Stomach (tissue), 4 donors: ENCODE measurements around the gene ACOXL.

ENCODE experiments used
- EP300 ChIP-seq: sonication (generic); formaldehyde crosslinking; IDR thresholded peaks from one replicate; pipeline ENCODE4 v1.6.1; 2017; ENCODE audit warnings: antibody characterized with exemption
- POLR2AphosphoS5 ChIP-seq, 3 donors: sonication (generic); formaldehyde crosslinking; IDR thresholded peaks; one replicate each; pipeline ENCODE4 v1.6.1; 2016; ENCODE audit warnings: antibody characterized with exemption in 3 of 3
- TF ChIP-seq, protein P1 (sequence below), 7 experiments: fragments of 450-650 bp in 4 of 7; fragments of 200-600 bp in 3 of 7; sonication (generic) in 3 of 7; IDR thresholded peaks; one replicate each; pipeline ENCODE4 v1.5.1; 2016 to 2019; ENCODE audit warnings: antibody characterized with exemption in 7 of 7, control low read depth in 2 of 7, mild to moderate bottlenecking in 1 of 7

GRCh38 chr2:111134055-111134454, 401.7 kb downstream of the ACOXL start:
- TF ChIP-seq, protein P1, sequence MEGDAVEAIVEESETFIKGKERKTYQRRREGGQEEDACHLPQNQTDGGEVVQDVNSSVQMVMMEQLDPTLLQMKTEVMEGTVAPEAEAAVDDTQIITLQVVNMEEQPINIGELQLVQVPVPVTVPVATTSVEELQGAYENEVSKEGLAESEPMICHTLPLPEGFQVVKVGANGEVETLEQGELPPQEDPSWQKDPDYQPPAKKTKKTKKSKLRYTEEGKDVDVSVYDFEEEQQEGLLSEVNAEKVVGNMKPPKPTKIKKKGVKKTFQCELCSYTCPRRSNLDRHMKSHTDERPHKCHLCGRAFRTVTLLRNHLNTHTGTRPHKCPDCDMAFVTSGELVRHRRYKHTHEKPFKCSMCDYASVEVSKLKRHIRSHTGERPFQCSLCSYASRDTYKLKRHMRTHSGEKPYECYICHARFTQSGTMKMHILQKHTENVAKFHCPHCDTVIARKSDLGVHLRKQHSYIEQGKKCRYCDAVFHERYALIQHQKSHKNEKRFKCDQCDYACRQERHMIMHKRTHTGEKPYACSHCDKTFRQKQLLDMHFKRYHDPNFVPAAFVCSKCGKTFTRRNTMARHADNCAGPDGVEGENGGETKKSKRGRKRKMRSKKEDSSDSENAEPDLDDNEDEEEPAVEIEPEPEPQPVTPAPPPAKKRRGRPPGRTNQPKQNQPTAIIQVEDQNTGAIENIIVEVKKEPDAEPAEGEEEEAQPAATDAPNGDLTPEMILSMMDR (IDR thresholded peaks at IDR 0.05) = peak in 1 of 7 experiments; percentile 38
- TF ChIP-seq POLR2AphosphoS5 (IDR thresholded peaks at IDR 0.05) (no peak), EP300 (no peak)
